ENCODE results near the gene FAU.

The FAU gene

GRCh38 chr11:65118097-65118837 is 3.7 kb downstream of the FAU start:
- Mint-ChIP-seq H3K4me3 (peak overlapping the region; percentile 91), H3K36me3 (peaks cover 16% of the 10 kb centered on the region), H3K27me3 (no peaks in the 10 kb centered on the region), H3K27ac (peak overlapping the region; percentile 92), H3K4me1 (ENCODE audit: low read depth) (peaks cover 66% of the 10 kb centered on the region), H3K9me3 (ENCODE audit: low read depth) (no peaks in the 10 kb centered on the region)

GRCh38 chr11:65117206-65118096 is 4.5 kb downstream of the FAU start, which contains the start of gene ZNHIT2:
Gene ZNHIT2 (minus strand): TSS chr11:65117701. CDS start chr11:65117653, 48 bp downstream.
- H3K27ac Mint-ChIP-seq, result peak within 1 kb of the TSS; percentile 96
- H3K4me3 Mint-ChIP-seq, result peak within 1 kb of the TSS; percentile 91
- H3K27me3 Mint-ChIP-seq, result no peaks in the 10 kb centered on the region
- peaks cover 66% of the 10 kb centered on the region for H3K4me1 Mint-ChIP-seq (ENCODE audit: low read depth)
- H3K9me3 Mint-ChIP-seq (ENCODE audit: low read depth), result no peaks in the 10 kb centered on the region
- H3K36me3 Mint-ChIP-seq, result peaks cover 16% of the 10 kb centered on the region

GRCh38 chr11:65116370-65117205 is 5.3 kb downstream of the FAU start:
- Mint-ChIP-seq H3K4me1 (ENCODE audit: low read depth) (peaks cover 66% of the 10 kb centered on the region), H3K36me3 (peaks cover 13% of the 10 kb centered on the region), H3K27me3 (no peaks in the 10 kb centered on the region), H3K9me3 (ENCODE audit: low read depth) (no peaks in the 10 kb centered on the region), H3K4me3 (peak overlapping the region; percentile 91), H3K27ac (peak overlapping the region; percentile 96)

GRCh38 chr11:65115361-65116082 is 6.4 kb downstream of the FAU start:
- Mint-ChIP-seq H3K27ac (no peak overlapping the region), H3K27me3 (no peaks in the 10 kb centered on the region), H3K4me3 (peak overlapping the region; percentile 91), H3K9me3 (ENCODE audit: low read depth) (no peaks in the 10 kb centered on the region), H3K36me3 (peaks cover 8% of the 10 kb centered on the region), H3K4me1 (ENCODE audit: low read depth) (peaks cover 69% of the 10 kb centered on the region)

GRCh38 chr11:65114538-65115171 is 7.3 kb downstream of the FAU start:
- Mint-ChIP-seq H3K4me3 (no peak overlapping the region), H3K27me3 (no peaks in the 10 kb centered on the region), H3K4me1 (ENCODE audit: low read depth) (peaks cover 66% of the 10 kb centered on the region), H3K9me3 (ENCODE audit: low read depth) (no peaks in the 10 kb centered on the region), H3K36me3 (peaks cover 5% of the 10 kb centered on the region), H3K27ac (peak overlapping the region; percentile 83)

GRCh38 chr11:65113839-65114238 is 8.1 kb downstream of the FAU start:
- Mint-ChIP-seq H3K4me1 (ENCODE audit: low read depth) (peaks cover 63% of the 10 kb centered on the region), H3K27me3 (no peaks in the 10 kb centered on the region), H3K4me3 (peak overlapping the region; percentile 83), H3K27ac (peak overlapping the region; percentile 83), H3K36me3 (peaks cover 5% of the 10 kb centered on the region), H3K9me3 (ENCODE audit: low read depth) (no peaks in the 10 kb centered on the region)

- H3K27ac Mint-ChIP-seq, result peak overlapping the region; percentile 83
- H3K9me3 Mint-ChIP-seq (ENCODE audit: low read depth), result no peaks in the 10 kb centered on the region
- H3K36me3 Mint-ChIP-seq, result peaks cover 2% of the 10 kb centered on the region
- no peaks in the 10 kb centered on the region for H3K27me3 Mint-ChIP-seq
- H3K4me1 Mint-ChIP-seq (ENCODE audit: low read depth), result peaks cover 58% of the 10 kb centered on the region
- peak overlapping the region; percentile 83 for H3K4me3 Mint-ChIP-seq
These were observed 8.6 kb downstream of the FAU start for GRCh38 chr11:65113361-65113756.

GRCh38 chr11:65112546-65113360 is 9.2 kb downstream of the FAU start:
- no peaks in the 10 kb centered on the region for H3K9me3 Mint-ChIP-seq (ENCODE audit: low read depth)
- H3K4me3 Mint-ChIP-seq, result peak overlapping the region; percentile 83
- H3K4me1 Mint-ChIP-seq (ENCODE audit: low read depth), result peaks cover 55% of the 10 kb centered on the region
- peak overlapping the region; percentile 83 for H3K27ac Mint-ChIP-seq
- H3K27me3 Mint-ChIP-seq, result no peaks in the 10 kb centered on the region
- no peaks in the 10 kb centered on the region for H3K36me3 Mint-ChIP-seq

GRCh38 chr11:65111744-65112545 is 10.0 kb downstream of the FAU start, which contains the start of gene TM7SF2:
Gene TM7SF2 (plus strand): TSS chr11:65111872. CDS start chr11:65112016, 144 bp downstream.
- Mint-ChIP-seq H3K27ac (peak within 1 kb of the TSS; percentile 83), H3K4me3 (peak within 1 kb of the TSS; percentile 84), H3K36me3 (no peaks in the 10 kb centered on the region), H3K27me3 (no peaks in the 10 kb centered on the region), H3K4me1 (ENCODE audit: low read depth) (peaks cover 52% of the 10 kb centered on the region), H3K9me3 (ENCODE audit: low read depth) (no peaks in the 10 kb centered on the region)

- peaks cover 51% of the 10 kb centered on the region for H3K4me1 Mint-ChIP-seq (ENCODE audit: low read depth)
- H3K36me3 Mint-ChIP-seq, result no peaks in the 10 kb centered on the region
- H3K27ac Mint-ChIP-seq, result no peak overlapping the region
- peak overlapping the region; percentile 84 for H3K4me3 Mint-ChIP-seq
- no peaks in the 10 kb centered on the region for H3K9me3 Mint-ChIP-seq (ENCODE audit: low read depth)
- H3K27me3 Mint-ChIP-seq, result no peaks in the 10 kb centered on the region
These were observed 10.7 kb downstream of the FAU start for GRCh38 chr11:65111159-65111743.

- no peaks in the 10 kb centered on the region for H3K27me3 Mint-ChIP-seq
- no peak overlapping the region for H3K27ac Mint-ChIP-seq
- peak overlapping the region; percentile 9 for H3K4me3 Mint-ChIP-seq
- peaks cover 44% of the 10 kb centered on the region for H3K4me1 Mint-ChIP-seq (ENCODE audit: low read depth)
- no peaks in the 10 kb centered on the region for H3K9me3 Mint-ChIP-seq (ENCODE audit: low read depth)
- H3K36me3 Mint-ChIP-seq, result no peaks in the 10 kb centered on the region
These were observed 11.5 kb downstream of the FAU start for GRCh38 chr11:65110354-65110861.
